Stimulated activated naive B cell treated with anti-CD40 and anti-IgM and Interleukin-4, amounts not matched to agents 10 μg/mL and 1 μg/mL and 100 μg/mL, for 72 hours (primary cell): Measurements from ENCODE around the gene SH3GLB2.
A peak's percentile ranks its signal among the peaks of the same experiment; 100 is the strongest.

Source experiments
- ATAC-seq, 2 donors: fragments of 150-1000 bp; cut with Tn5 transposase; replicated peaks; 2 replicates each; pipeline ENCODE4 v1.10.0; 2021; ENCODE audit warnings: moderate library complexity in 1 of 2
- DNase-seq: peaks from one replicate; pipeline ENCODE4 v3.0.0; 2021
- H3K27ac Mint-ChIP-seq: one replicate; pipeline ENCODE4 v1.8.0; 2022; ENCODE audit warnings: mild to moderate bottlenecking, mixed read lengths
- H3K27me3 Mint-ChIP-seq, 2 donors: one replicate each; pipeline ENCODE4 v1.8.0; 2022; ENCODE audit warnings: mixed read lengths in 2 of 2
- H3K36me3 Mint-ChIP-seq, 2 donors: one replicate each; pipeline ENCODE4 v1.8.0; 2022; ENCODE audit warnings: mixed read lengths in 2 of 2, mild to moderate bottlenecking in 1 of 2
- H3K4me1 Mint-ChIP-seq, 2 donors: one replicate each; pipeline ENCODE4 v1.8.0; 2022; ENCODE audit warnings: mixed read lengths in 2 of 2, mild to moderate bottlenecking in 1 of 2
- H3K4me3 Mint-ChIP-seq, 2 donors: one replicate each; pipeline ENCODE4 v1.8.0; 2022; ENCODE audit warnings: mild to moderate bottlenecking in 2 of 2, mixed read lengths in 2 of 2, moderate library complexity in 1 of 2
- H3K9me3 Mint-ChIP-seq, 2 donors: one replicate each; pipeline ENCODE4 v1.8.0; 2022; ENCODE audit warnings: mixed read lengths in 2 of 2, mild to moderate bottlenecking in 1 of 2

SH3GLB2 gene

GRCh38 chr9:129028192-129028966, at the start of gene SH3GLB2:
Gene SH3GLB2, minus strand, starts transcription at chr9:129028331. Its CDS starts 177 bp downstream, at chr9:129028154.
- DNase-seq (peak; percentile 90), ATAC-seq (peak; percentile 89 to 95)
- Mint-ChIP-seq H3K27me3 (no peaks in the 10 kb centered on the region), H3K9me3 (no peaks in the 10 kb centered on the region), H3K27ac (peak within 1 kb of the TSS; percentile 42), H3K4me1 (peaks cover 15 to 32% of the 10 kb centered on the region in 2 donors), H3K4me3 (peak within 1 kb of the TSS; percentile 80 to 87), H3K36me3 (no peaks in the 10 kb centered on the region)

- H3K27ac Mint-ChIP-seq = no peak overlapping the region
- no peaks in the 10 kb centered on the region for H3K36me3 Mint-ChIP-seq
- no peak for DNase-seq
- ATAC-seq = no peak
- peaks cover 12 to 28% of the 10 kb centered on the region in 2 donors for H3K4me1 Mint-ChIP-seq
- no peaks in the 10 kb centered on the region for H3K9me3 Mint-ChIP-seq
- no peaks in the 10 kb centered on the region for H3K27me3 Mint-ChIP-seq
- no peak overlapping the region for H3K4me3 Mint-ChIP-seq
Measured at GRCh38 chr9:129077236-129077635, 49.1 kb upstream of the SH3GLB2 start.

- Mint-ChIP-seq H3K27me3 (no peaks in the 10 kb centered on the region), H3K36me3 (no peaks in the 10 kb centered on the region), H3K4me1 (peaks cover 8 to 22% of the 10 kb centered on the region in 2 donors), H3K9me3 (no peaks in the 10 kb centered on the region), H3K27ac (no peak overlapping the region), H3K4me3 (peak overlapping the region in 1 of 2 donors; percentile 14)
- no peak for DNase-seq
- ATAC-seq = no peak
Measured at GRCh38 chr9:129076640-129077037, 48.5 kb upstream of the SH3GLB2 start.

- DNase-seq = no peak
- no peak overlapping the region for H3K4me3 Mint-ChIP-seq
Measured at GRCh38 chr9:129075996-129076639, 48.0 kb upstream of the SH3GLB2 start.

GRCh38 chr9:129074106-129074505, 46.0 kb upstream of the SH3GLB2 start:
- DNase-seq (no peak), ATAC-seq (no peak)
- Mint-ChIP-seq H3K27ac (no peak overlapping the region), H3K4me1 (peaks cover 15 to 24% of the 10 kb centered on the region in 2 donors), H3K4me3 (no peak overlapping the region), H3K9me3 (no peaks in the 10 kb centered on the region), H3K27me3 (no peaks in the 10 kb centered on the region), H3K36me3 (peaks cover 0 to 6% of the 10 kb centered on the region in 2 donors)

More at GRCh38 chr9:129075996-129076639, 48.0 kb upstream of the SH3GLB2 start:
- Mint-ChIP-seq H3K4me1 (peaks cover 8 to 23% of the 10 kb centered on the region in 2 donors), H3K27me3 (no peaks in the 10 kb centered on the region), H3K36me3 (no peaks in the 10 kb centered on the region), H3K27ac (no peak overlapping the region), H3K9me3 (no peaks in the 10 kb centered on the region)
- ATAC-seq = no peak

- peaks cover 6 to 12% of the 10 kb centered on the region in 2 donors for H3K36me3 Mint-ChIP-seq
- no peak for DNase-seq
- peaks cover 19 to 30% of the 10 kb centered on the region in 2 donors for H3K4me1 Mint-ChIP-seq
- H3K27ac Mint-ChIP-seq = peak overlapping the region; percentile 31
- ATAC-seq = no peak
- no peaks in the 10 kb centered on the region for H3K27me3 Mint-ChIP-seq
- no peak overlapping the region for H3K4me3 Mint-ChIP-seq
- no peaks in the 10 kb centered on the region for H3K9me3 Mint-ChIP-seq
Measured at GRCh38 chr9:129073404-129073803, 45.3 kb upstream of the SH3GLB2 start.

- no peak for DNase-seq
- no peak overlapping the region for H3K4me3 Mint-ChIP-seq
- no peaks in the 10 kb centered on the region for H3K9me3 Mint-ChIP-seq
- no peak overlapping the region for H3K27ac Mint-ChIP-seq
- no peaks in the 10 kb centered on the region for H3K27me3 Mint-ChIP-seq
- no peak for ATAC-seq
- peaks cover 24 to 35% of the 10 kb centered on the region in 2 donors for H3K4me1 Mint-ChIP-seq
- peaks cover 11 to 22% of the 10 kb centered on the region in 2 donors for H3K36me3 Mint-ChIP-seq
Measured at GRCh38 chr9:129072171-129072570, 44.0 kb upstream of the SH3GLB2 start.

GRCh38 chr9:129071526-129072126, 43.5 kb upstream of the SH3GLB2 start:
- DNase-seq (no peak), ATAC-seq (no peak)
- Mint-ChIP-seq H3K27me3 (no peaks in the 10 kb centered on the region), H3K36me3 (peaks cover 11 to 24% of the 10 kb centered on the region in 2 donors), H3K27ac (no peak overlapping the region), H3K4me3 (no peak overlapping the region), H3K4me1 (peaks cover 24 to 35% of the 10 kb centered on the region in 2 donors), H3K9me3 (no peaks in the 10 kb centered on the region)

GRCh38 chr9:129070696-129071525, 42.8 kb upstream of the SH3GLB2 start:
- ATAC-seq = no peak
- Mint-ChIP-seq H3K4me3 (no peak overlapping the region), H3K27me3 (no peaks in the 10 kb centered on the region), H3K9me3 (no peaks in the 10 kb centered on the region), H3K27ac (no peak overlapping the region), H3K4me1 (peaks cover 24 to 35% of the 10 kb centered on the region in 2 donors), H3K36me3 (peaks cover 13 to 24% of the 10 kb centered on the region in 2 donors)
- no peak for DNase-seq

GRCh38 chr9:129069862-129070641, 41.9 kb upstream of the SH3GLB2 start:
- Mint-ChIP-seq H3K27me3 (no peaks in the 10 kb centered on the region), H3K27ac (peak overlapping the region; percentile 93), H3K4me3 (no peak overlapping the region), H3K9me3 (no peaks in the 10 kb centered on the region), H3K4me1 (peaks cover 24 to 35% of the 10 kb centered on the region in 2 donors), H3K36me3 (peaks cover 20 to 28% of the 10 kb centered on the region in 2 donors)
- DNase-seq (no peak), ATAC-seq (no peak)

GRCh38 chr9:129068990-129069861, 41.1 kb upstream of the SH3GLB2 start:
- Mint-ChIP-seq H3K9me3 (no peaks in the 10 kb centered on the region), H3K4me3 (peak overlapping the region; percentile 42 to 70), H3K27ac (peak overlapping the region; percentile 93), H3K36me3 (peaks cover 23 to 32% of the 10 kb centered on the region in 2 donors), H3K27me3 (no peaks in the 10 kb centered on the region), H3K4me1 (peaks cover 24 to 35% of the 10 kb centered on the region in 2 donors)
- ATAC-seq (peak; percentile 99), DNase-seq (peak; percentile 75)

- ATAC-seq (no peak), DNase-seq (no peak)
- Mint-ChIP-seq H3K4me1 (peaks cover 24 to 35% of the 10 kb centered on the region in 2 donors), H3K27ac (peak overlapping the region; percentile 93), H3K36me3 (peaks cover 28 to 37% of the 10 kb centered on the region in 2 donors), H3K27me3 (no peaks in the 10 kb centered on the region), H3K4me3 (peak overlapping the region in 1 of 2 donors; percentile 70), H3K9me3 (no peaks in the 10 kb centered on the region)
Measured at GRCh38 chr9:129068110-129068509, 40.0 kb upstream of the SH3GLB2 start.
